GM18858 (cell line): ENCODE measurements around the gene TUB.
A peak's percentile ranks its signal among the peaks of the same experiment; 100 is the strongest.

Experiments
- ATAC-seq: cut with Tn5 transposase; IDR thresholded peaks from one replicate; pipeline ENCODE4 v1.9.1; 2021; ENCODE audit not compliant: unreplicated experiment

TUB gene, protein sequence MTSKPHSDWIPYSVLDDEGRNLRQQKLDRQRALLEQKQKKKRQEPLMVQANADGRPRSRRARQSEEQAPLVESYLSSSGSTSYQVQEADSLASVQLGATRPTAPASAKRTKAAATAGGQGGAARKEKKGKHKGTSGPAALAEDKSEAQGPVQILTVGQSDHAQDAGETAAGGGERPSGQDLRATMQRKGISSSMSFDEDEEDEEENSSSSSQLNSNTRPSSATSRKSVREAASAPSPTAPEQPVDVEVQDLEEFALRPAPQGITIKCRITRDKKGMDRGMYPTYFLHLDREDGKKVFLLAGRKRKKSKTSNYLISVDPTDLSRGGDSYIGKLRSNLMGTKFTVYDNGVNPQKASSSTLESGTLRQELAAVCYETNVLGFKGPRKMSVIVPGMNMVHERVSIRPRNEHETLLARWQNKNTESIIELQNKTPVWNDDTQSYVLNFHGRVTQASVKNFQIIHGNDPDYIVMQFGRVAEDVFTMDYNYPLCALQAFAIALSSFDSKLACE

DNA sequence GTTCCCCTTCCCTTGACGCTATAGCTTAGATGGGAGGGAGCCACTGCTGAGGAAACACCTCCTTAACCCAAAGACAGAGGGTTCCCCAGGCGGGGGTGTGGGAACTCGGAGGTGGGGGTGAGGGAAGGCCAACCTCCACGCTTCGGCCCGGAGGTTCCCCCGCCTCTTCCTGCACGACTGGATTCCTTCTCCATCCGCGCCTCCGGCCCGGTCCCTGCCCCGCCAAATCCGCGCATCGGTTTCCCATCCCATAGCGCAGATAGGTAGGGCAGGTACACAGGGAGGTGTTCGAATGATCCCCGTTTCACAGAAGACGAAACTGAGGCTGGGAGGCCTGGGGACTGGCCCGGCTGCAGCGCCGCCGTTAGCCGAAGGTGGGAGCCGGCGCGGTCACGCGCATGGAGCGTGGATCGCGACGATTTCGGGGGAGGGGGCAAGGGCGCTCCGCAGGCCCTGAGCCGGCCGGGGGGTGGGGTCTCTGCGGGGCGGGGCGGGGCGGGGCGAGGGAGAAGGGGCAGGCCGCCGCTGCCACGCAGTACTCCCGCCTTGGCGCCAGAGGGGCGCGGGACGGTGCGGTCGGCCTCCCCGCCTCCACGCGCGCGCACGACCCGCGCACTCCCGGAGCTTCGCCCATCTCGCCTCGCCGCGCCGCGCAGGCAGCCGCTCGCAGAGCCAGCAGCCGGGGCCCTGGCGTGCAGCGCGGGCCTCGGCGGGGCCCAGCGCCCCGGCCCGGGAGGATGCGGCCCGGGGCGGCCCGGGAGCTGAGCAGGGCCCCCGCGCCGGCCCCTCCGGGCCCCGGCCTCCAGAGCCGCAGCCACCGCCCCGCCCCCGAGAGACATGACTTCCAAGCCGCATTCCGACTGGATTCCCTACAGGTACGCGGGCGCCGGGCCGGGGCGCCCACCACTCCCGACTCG lies at the start of gene TUB:
TSS of gene TUB (plus strand) at position 538 of the 917 bp plus-strand sequence. CDS start at position 838, 300 bp downstream.
- ATAC-seq, result no peak

DNA sequence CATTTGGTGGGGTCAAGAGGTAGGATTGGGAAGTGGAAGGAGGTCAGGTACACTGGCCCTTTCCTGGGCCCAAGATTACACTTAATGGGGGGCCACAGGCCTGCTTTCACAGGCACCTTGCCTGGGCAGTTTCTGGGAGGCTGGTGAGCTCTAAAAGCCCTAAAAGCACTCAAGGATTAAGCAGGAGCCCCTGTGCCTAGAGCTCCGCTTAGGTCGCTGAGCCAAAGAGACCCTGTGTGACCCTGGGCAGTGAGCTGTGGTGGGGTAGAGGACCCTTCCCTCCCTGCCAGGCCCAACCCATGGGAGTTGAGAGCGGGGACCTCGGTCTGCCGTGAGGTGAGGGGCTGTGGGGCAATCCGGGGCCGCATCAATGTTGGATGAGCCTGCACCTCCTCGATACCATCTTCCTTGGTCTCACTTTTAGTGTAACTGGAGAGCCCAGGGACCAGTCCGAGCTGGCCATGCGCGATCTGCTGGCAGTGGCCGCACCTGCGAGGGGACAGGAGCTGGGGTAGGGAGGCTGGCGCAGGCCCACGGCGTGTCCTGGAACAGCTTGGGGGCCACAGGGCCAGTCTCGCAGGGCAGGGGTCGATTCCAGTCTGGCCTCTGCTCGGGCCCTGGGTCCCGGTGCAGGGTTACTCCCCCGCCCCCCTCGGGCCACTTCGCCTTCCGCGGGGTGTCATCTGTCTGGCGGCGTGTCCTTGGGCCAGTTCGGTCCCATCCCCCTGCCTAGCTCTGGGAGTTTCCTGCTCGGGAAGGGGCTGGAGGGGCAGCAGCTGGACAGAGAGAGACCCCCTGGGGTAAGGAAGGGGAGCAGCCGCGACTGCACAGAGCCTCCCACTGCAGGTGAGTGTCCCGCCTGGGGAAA lies 49.5 kb upstream of the TUB start:
- no peak for ATAC-seq

DNA sequence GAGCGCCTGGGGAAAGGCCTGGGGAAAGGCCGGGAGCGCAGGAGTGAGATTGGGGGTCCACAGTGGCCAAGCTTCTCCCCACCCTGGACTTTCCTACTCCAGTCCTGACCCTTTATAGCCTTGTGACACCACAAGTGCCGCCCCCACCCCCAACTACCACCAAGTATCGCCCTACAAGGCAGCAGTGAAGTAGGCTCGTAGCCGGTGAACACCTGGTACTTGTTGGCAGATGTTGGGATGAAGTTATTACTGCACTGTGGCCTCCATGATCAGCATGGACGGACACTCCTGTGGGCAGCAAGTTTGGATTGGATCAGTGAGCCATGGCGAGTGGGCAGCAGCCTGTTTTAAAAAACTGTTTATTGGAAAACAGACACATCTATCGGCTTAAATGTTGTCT lies 48.9 kb upstream of the TUB start:
- ATAC-seq, result no peak

DNA sequence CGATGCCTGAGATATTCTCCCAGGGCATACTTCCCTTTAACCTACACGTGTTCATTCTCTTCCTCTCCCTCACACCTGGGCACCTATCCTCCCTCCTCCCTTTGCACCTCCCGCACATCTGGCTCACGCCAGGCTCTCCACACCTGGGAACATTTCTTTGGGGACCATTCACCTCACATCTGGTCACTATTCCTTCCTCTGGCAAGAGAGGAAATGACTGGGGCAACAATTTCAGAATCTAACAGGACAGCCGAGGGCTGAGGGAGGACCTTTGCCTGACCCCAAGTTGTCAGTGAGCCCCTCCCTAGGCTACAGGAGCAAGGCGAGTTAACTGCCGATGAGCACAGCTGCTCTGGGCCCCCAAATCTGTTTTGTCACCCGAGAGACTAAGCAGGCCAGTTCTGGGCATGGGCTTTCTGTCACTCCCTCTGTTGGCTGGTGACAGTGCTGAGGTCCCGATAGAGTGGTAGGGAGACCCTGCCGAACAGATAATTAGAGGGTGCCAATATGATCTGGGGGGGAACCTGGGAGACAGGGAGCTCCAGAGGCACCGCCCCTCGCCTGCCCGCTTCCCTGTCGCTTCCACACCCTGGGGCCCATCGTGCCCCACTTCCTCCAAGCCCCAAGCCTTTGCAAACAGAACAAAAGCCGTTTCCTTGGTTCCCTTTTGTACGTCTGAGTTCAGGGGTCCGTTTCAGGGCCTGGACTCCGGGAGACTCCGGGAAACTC lies 48.3 kb upstream of the TUB start:
- no peak for ATAC-seq

DNA sequence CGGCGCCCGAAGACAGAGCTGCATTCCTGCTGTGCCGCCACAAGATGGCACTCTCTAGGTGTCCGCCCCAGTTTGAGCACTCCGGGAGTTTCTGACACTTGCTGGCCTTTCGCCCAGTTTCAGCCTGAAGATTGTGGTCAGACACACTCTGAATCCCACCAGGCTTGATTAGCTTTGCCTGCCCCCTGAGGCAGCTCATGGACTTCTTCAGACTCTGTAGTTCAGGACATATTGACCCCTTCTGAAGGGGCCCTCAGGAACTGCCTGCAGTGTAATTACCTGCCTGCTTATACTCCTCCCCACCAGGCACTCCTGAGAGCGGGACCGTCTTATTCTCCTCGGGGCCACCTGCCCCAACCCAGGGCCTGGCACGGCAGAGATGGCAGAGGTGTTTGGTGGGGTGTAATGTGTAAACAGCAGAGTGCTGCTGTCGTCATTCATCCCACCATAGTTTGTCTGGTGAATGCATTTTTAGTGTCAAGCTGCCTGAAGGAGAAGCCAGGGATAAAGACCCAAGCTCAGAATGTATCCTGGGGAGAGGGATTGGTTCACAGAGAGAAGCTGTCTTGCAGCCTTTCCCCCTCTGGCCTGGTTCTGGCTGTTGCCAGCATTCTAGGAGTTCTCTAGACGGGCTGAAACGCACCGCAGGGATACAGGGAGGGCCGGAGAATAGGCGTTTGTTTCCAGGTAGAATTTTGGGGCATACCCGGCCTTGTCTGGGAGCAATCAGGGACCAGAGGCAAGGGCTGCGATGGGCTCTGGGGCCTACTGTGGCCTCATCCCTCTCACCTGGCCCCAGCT lies 47.5 kb upstream of the TUB start:
- peak; percentile 68 for ATAC-seq

DNA sequence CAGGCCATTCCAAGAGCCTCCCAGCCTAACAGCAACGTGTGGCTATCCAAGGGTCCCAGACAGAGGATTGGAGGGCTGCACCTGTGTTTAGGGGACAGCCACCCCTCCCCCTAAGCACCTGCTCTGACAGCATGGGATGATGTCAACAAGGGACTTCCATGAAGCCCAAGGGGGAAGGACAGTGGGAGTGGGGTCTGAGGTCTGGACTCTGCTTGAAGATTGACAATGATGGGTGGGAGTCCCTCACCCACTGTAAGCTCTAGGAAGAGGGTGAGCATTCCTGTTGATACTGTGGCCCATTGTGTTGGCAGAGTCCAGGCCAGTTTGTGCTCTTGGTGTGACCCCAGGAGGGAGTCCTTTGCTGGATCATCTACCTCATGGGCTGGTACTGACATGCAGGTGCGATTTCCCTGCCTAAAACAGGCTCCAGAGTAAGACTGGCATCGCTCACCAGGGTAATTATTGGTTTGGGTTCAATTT lies 46.9 kb upstream of the TUB start:
- ATAC-seq, result no peak

DNA sequence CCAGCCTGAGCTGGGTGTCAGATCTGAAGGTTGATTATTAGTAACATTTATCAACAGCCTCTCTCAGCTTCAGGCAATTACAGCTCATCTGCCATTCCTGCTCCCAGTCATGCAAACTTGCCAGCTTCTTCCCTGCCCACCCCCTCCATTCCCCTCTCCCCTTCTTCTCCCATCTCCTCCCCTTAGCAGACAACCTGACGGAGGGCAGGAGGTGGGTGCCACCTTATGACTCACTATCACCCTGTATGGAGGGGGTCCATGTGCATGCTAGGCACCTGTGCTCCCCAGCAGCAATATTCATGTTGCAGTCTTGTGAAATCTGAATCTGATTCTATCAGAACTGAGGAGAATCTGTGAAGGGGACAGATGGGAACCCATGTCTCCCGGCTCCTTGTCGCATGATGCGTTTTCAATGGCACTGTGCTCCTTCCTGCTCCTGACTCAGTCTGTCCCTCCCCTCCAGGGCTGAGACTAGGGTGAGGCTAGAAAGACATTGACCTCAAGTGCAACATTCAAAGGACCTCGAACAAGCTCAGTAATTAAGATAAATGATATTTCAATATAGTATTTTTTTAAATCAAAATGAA lies 46.3 kb upstream of the TUB start:
- no peak for ATAC-seq

DNA sequence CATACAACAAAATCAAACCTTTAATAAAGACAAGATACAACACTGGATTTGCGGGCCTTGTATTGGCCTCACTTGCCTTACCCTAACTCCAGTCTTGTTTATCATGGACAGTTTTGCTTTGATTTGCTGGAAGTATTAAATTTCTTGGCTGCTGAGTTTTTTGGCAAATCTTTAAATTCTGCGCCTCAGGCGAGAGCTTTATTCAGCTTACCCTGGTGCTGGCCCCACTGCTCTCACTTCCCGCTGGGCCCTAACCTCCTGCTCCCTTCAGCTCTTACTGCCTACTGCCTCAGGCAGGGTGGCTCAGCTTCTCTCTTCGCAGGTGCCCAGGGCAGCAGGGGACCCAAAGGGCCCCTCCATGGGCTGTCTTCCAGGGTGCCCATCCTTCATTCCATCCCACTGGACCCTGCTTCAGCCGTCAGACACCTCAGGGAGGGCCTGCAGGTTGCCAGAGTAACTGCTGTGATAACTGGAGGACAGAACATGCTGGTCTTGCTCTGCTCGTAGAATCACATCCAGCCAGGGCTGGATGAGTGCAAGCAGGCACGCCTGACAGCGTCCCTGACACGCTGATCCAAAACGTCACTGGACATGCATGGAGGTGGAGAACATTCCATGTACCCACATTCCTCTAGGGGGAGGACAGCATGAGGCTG lies 45.7 kb upstream of the TUB start:
- no peak for ATAC-seq

DNA sequence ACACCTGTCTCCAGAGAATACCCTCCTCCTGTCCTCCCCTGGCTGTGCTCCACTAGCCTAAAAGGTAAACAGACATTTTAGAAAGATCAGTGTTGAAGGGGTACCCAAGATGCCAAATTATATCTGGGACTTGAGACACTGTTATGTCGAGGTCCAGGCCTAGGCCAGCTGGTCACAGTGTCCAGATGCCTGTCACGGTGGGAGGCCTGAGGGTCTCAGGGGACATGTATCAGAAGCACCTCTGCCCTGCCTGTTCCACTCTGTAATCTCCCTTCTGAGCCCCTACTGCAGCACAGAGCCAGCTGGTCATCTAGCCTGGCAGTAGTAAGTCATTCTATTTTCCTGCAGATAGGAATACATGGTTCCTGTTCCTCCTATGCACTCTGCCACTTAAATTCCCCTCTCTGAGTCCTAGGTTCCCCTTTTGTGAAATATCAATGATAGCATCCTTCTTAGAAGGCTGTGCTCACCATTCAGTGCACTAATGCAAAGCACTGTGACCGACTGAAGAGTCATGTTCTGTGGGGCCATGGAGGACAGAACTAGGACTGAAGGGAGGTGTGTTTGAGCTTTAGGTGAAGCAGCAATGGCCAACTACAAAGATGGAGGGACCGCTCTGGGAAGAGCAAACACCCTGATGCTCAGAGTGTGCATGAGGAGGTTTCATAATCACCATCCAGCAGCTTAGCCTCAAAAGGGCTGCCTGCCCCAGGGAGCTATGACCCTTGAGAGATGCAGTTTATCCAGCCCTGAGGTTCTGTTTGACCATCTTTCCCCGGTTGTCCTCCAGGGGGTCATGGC lies 44.8 kb upstream of the TUB start:
- ATAC-seq, result no peak

DNA sequence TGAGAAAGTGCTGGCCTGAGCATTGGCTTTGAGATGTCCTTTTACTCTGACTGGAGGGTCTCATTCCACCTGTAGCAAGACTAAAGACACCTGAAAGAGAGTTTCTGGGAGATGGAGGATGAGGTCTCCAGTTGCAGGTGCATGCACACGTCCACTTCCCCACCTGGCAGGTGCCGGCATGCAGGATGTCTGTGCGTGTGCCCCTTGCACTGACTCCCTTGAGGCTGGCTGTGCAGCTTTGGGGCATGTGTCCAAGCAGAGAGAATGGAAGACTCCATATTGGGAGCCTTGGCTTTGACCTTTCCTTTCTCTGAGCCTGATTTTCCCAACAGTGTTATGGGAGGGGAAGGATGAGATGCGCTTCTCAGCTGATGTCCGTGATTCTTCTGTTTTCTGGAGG lies 44.0 kb upstream of the TUB start:
- ATAC-seq, result no peak

DNA sequence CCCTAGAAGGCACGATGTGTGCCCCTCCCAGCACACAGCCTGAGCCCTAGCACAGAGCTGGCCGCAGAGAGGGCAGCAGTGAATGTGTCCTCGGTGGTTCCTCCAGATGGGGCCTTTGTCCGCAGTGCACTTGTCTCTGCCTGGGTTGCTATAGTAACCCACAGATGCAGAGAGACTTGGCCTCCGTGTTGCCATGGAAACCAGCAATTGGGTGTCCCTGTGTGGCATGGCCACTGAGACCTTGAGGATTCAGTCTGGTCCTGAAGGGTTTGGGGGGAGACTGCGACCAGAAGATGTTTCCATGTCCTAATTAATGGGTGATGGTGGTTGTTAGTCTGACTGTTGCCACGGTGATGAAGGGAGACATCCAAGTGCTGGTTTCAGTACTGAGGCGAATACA lies 42.6 kb upstream of the TUB start:
- no peak for ATAC-seq

DNA sequence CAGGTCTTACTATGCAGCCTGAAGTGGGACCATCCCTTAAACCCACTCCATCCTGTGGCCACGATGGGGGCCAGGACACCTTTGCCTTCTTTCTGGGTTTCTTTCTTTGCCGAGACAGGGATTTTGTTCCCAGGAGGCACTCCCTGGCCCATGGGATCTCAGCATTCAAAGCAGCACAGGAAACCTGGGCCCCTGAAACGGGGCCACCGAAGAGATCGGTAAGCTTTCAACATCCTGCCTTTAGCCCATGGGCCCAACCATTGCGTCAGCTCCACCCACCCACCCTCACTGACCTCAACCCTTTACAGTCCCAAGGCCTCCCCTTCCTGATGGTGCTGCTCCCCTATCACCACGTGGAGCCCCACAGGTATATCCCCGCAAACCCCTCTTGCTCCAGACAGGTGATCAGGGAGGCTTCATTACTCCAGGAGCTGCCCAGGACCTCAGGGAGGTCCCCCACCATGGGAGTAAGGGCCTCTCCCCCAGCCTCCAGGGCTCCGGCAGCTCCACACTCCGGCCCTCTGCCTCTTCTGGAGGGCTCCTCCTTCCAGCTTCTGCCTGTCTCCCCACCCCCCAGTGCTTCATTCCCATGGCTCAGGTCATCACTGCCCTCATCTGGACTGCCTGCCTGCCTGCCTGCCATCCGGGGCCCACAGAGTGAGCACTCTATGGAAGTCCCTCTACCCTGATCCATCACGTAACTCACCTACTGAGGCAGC lies 42.0 kb upstream of the TUB start:
- ATAC-seq, result no peak

DNA sequence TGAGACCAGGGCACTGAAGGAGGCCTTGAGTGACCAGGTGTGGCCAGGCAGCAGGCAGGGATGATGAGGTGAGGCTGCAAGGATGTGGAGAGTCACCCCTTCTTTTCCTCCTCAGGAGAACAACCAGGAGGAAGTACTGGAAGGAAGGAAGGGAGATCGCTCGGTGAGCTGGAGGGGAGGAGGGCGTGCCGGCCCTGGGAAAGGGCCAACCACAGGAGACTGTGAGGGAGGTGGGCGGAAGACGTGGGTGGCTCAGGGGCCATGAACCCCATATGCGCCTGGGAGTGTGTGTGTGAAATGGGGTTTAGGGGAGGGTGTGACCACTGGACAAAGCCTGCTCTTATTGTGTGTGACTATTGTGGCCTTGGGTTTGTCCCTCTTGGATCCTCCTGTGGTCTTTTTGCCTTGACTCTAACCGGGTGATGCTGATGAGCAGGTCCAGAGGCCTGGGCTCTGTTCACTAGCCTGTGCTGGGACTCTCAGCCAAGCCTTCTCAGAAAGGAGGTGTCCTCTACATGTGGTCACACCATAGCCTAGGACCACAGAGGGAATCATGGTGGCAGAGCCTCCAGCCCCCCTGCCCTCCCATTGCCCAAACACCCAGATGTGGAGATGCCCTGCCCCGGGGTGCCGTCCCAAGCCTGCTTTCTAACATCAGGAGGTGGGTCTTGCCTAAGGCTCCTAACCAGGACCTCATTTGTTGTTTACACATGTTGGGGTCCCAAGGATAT lies 41.3 kb upstream of the TUB start:
- ATAC-seq, result no peak

DNA sequence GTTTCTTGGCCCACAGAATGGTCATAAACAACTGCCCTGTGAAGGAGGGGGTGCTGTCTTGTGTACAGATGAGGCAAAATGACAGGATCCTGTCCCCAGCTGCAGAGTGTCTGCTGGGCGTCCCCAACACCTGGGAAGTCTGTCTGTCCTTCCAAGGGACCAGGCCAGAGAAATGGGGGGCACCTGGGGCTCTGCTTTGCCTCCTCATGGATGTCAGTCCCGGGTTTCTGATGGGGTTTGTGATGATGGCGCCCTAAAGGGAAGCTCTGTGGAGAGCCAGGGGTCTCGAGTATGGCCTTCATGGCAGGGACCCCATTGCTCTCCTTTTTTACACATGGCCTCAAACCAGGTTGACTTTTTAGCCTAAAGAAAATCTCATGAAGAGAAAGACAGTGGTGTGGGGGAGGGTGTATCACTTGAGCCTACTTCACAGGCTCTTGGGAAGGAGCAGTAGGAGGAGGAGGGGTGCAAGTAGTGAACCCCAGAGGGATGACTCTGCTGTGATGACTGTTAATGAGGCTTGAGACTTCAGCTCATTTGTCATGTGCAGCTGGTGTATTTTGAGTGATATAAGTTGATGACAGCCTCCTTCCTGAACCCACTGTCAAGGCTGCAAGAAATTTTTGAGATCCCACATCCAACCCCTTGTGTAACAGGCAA lies 40.6 kb upstream of the TUB start:
- ATAC-seq, result no peak

DNA sequence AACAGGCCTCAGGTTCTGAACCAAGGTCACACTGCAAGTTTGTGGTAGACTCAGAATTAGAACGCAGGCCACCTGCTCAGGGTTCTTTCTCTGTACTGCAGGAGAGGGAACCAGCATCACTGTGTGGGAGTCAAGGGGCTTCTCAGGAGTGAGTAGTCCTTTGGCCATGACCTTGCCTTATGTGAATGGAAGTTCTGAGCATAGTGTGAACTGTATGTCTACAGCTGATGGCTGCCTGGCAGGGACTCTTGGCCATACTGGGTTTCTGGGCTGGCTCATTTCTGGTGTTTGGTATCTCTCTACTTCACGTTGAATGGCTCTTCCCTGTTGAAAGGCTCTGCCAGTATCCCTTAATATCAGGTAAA lies 40.1 kb upstream of the TUB start:
- no peak for ATAC-seq

DNA sequence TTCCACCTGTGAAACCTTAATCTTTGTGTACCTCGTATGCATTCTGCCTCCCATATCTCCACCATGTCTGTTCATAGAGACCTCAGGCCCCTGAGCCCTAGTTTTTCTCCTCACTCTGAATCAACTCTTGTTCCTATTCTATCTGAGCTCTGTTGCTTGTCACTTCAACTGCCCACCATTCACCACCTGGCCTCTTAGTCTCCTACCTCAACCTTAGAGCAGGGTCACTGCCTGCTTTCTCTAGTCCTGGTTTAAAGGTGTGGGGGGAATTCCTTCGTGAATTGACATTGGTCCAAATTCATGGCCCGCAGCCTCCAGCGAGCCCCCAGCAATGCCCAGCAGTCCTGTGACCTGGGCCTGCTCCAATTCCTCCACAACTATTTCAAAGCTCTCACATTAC lies 39.4 kb upstream of the TUB start:
- no peak for ATAC-seq
